ENCODE results near the gene TSPO2.

Gene TSPO2

GRCh38 chr6:41051873-41052272 is 9.6 kb downstream of the TSPO2 start:
- no peak for DNase-seq (ENCODE audit: low read depth in 2 of 2)

- no peak for DNase-seq (ENCODE audit: low read depth in 2 of 2)
Observed at GRCh38 chr6:41053041-41053440, 10.8 kb downstream of the TSPO2 start, which contains the start of gene APOBEC2. TSS of gene APOBEC2 (plus strand) at chr6:41053202. CDS start at chr6:41053348, 146 bp downstream.

- DNase-seq (ENCODE audit: low read depth in 2 of 2): no peak
Observed at GRCh38 chr6:41054511-41054910, 12.2 kb downstream of the TSPO2 start.

- DNase-seq (ENCODE audit: low read depth in 2 of 2): no peak
Observed at GRCh38 chr6:41055149-41055548, 12.9 kb downstream of the TSPO2 start.

- no peak for DNase-seq (ENCODE audit: low read depth in 2 of 2)
Observed at GRCh38 chr6:41056768-41057490, 14.7 kb downstream of the TSPO2 start.

- DNase-seq (ENCODE audit: low read depth in 2 of 2): no peak
Observed at GRCh38 chr6:41058783-41059181, 16.5 kb downstream of the TSPO2 start.

GRCh38 chr6:41059556-41059955 is 17.3 kb downstream of the TSPO2 start:
- DNase-seq (ENCODE audit: low read depth in 2 of 2): no peak

GRCh38 chr6:41061196-41061726 is 19.0 kb downstream of the TSPO2 start:
- no peak for DNase-seq (ENCODE audit: low read depth in 2 of 2)

GRCh38 chr6:41062056-41062455 is 19.8 kb downstream of the TSPO2 start:
- DNase-seq (ENCODE audit: low read depth in 2 of 2): no peak

- no peak for DNase-seq (ENCODE audit: low read depth in 2 of 2)
Observed at GRCh38 chr6:41063884-41064285, 21.6 kb downstream of the TSPO2 start.

GRCh38 chr6:41064841-41065240 is 22.6 kb downstream of the TSPO2 start:
- DNase-seq (ENCODE audit: low read depth in 2 of 2): no peak

- DNase-seq (ENCODE audit: low read depth in 2 of 2): no peak
Observed at GRCh38 chr6:41065550-41066026, 23.3 kb downstream of the TSPO2 start.

- DNase-seq (ENCODE audit: low read depth in 2 of 2): peak; percentile 24 to 39
Observed at GRCh38 chr6:41066867-41067304, 24.6 kb downstream of the TSPO2 start.

- peak in 1 of 2 donors; percentile 29 for DNase-seq (ENCODE audit: low read depth in 2 of 2)
Observed at GRCh38 chr6:41071501-41071922, 29.2 kb downstream of the TSPO2 start.

GRCh38 chr6:41071923-41072835 is 29.9 kb downstream of the TSPO2 start, which contains the start of gene OARD1:
TSS of gene OARD1 (minus strand) at chr6:41072356. CDS start at chr6:41071634, 722 bp downstream.
- peak; percentile 98 to 99 for DNase-seq (ENCODE audit: low read depth in 2 of 2)

GRCh38 chr6:41072836-41073202 is 30.6 kb downstream of the TSPO2 start, which contains the start of gene NFYA:
TSS of gene NFYA (plus strand) at chr6:41072974. CDS start at chr6:41079090, 6,116 bp downstream.
- peak; percentile 99 to 100 for DNase-seq (ENCODE audit: low read depth in 2 of 2)

- DNase-seq (ENCODE audit: low read depth in 2 of 2): peak; percentile 55 to 61
Observed at GRCh38 chr6:41073203-41073967, 31.1 kb downstream of the TSPO2 start.

GRCh38 chr6:41073968-41074691 is 31.9 kb downstream of the TSPO2 start:
- no peak for DNase-seq (ENCODE audit: low read depth in 2 of 2)

GRCh38 chr6:41074692-41075436 is 32.6 kb downstream of the TSPO2 start:
- no peak for DNase-seq (ENCODE audit: low read depth in 2 of 2)
